Measurements from ENCODE around the gene NDRG4.

The NDRG4 gene

DNA sequence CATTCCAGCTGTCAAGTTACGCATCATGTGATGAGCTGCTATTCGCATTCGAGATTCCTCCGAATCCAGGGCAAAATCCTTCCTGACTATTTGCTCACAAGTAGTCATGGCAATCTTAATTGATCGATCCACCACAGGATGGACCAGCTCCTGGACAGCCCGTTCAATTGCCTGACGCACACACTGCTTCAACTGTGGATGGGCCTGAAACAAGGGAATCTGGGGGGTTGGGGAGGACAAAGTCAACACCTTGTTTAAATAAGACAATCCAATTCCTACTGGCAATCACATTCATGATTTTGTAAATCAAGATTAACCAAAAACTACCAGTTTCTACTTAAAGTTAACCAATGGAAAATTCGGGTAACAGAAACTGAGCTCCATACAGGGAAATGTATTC, 43.7 kb downstream of the NDRG4 start:
- DNase-seq (ENCODE audit: low read depth) = no peak

- no peak for DNase-seq (ENCODE audit: low read depth)
Observed at GRCh38 chr16:58548378-58548777, 48.4 kb downstream of the NDRG4 start.

DNA sequence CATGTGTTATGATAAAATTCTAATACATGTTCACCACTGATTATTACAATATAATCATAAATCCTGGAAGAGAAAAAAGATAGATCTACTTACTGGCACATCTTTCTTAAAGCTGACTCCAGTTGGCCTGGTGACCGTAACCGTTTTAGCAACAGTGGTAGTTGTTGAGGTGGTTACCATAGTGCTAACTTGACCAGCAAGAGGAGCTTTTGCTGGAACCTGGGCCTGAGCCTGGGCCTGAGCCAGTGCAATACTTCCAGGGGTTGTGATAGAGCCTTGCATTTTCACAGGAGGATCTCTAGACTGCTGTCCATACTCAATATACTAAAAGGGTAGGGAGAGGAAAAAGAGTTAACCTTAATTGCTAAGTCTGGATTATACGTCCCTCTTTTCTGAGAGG, 51.6 kb downstream of the NDRG4 start:
- no peak for DNase-seq (ENCODE audit: low read depth)

GRCh38 chr16:58556678-58557077, 56.7 kb downstream of the NDRG4 start:
- no peak for DNase-seq (ENCODE audit: low read depth)
